GM12878 (cell line): ENCODE results near the gene TADA3. TPM values are rescaled to one million over a fixed set of nuclear protein-coding genes. Genes with fewer than 3 reads are reported as not detected.
A peak's percentile ranks its signal among the peaks of the same experiment; 100 is the strongest.

Experiments used
- ATF3 ChIP-seq: IDR thresholded peaks from 2 replicates; pipeline ENCODE4 v1.6.1; 2011; ENCODE audit warnings: low read depth, mild to moderate bottlenecking, low read length, moderate library complexity, borderline replicate concordance; ENCODE audit errors: extremely low read depth
- CHD1 ChIP-seq: IDR thresholded peaks from 2 replicates; pipeline ENCODE4 v1.6.1; 2012; ENCODE audit warnings: low read depth, low read length, improper control_type of control experiment
- CHD4 ChIP-seq: fragments of 200-600 bp; sonication (generic); IDR thresholded peaks from 2 replicates; pipeline ENCODE4 v1.6.1; 2016; ENCODE audit warnings: mild to moderate bottlenecking
- EED ChIP-seq: sonication (generic); IDR thresholded peaks from 2 replicates; pipeline ENCODE4 v1.6.1; 2016; ENCODE audit warnings: antibody characterized with exemption, low read depth
- FOS ChIP-seq: IDR thresholded peaks from 3 replicates; pipeline ENCODE4 v1.6.1; 2011; ENCODE audit warnings: borderline replicate concordance; ENCODE audit not compliant: insufficient read length; ENCODE audit errors: extremely low read depth
- FOXM1 ChIP-seq: IDR thresholded peaks from 2 replicates; pipeline ENCODE4 v1.6.1; 2012; ENCODE audit warnings: low read depth, mild to moderate bottlenecking, inconsistent platforms, low read length, moderate library complexity
- HDAC6 ChIP-seq: fragments of 200-600 bp; sonication (generic); IDR thresholded peaks from one replicate; pipeline ENCODE4 v1.8.0; 2017; ENCODE audit warnings: antibody characterized with exemption; ENCODE audit not compliant: unreplicated experiment
- HDGF ChIP-seq: fragments of 450-650 bp; IDR thresholded peaks from 2 replicates; pipeline ENCODE4 v1.6.1; 2016; ENCODE audit warnings: antibody characterized with exemption
- IKZF1 ChIP-seq: fragments of 450-650 bp; conservative IDR thresholded peaks from 2 replicates; pipeline ENCODE4 v1.6.1; 2017; ENCODE audit warnings: antibody characterized with exemption, mild to moderate bottlenecking
- MTA3 ChIP-seq: IDR thresholded peaks from 2 replicates; pipeline ENCODE4 v1.6.1; 2012; ENCODE audit warnings: low read length, inconsistent platforms, borderline replicate concordance
- MYC ChIP-seq: IDR thresholded peaks from 2 replicates; pipeline ENCODE4 v1.6.1; 2011; ENCODE audit warnings: mild to moderate bottlenecking, low read length, moderate library complexity, inconsistent platforms; ENCODE audit not compliant: insufficient read depth, insufficient replicate concordance, insufficient read length, severe bottlenecking
- PAX5 ChIP-seq: IDR thresholded peaks from 2 replicates; pipeline ENCODE4 v1.6.1; 2011; ENCODE audit warnings: low read depth, low read length, borderline replicate concordance
- RELB ChIP-seq: fragments of 450-650 bp; IDR thresholded peaks from 2 replicates; pipeline ENCODE4 v1.6.1; 2017; ENCODE audit warnings: low read depth, mild to moderate bottlenecking, moderate library complexity
- SRF ChIP-seq, 2 experiments: IDR thresholded peaks; 2 replicates each; pipeline ENCODE4 v1.6.1; 2011; ENCODE audit warnings: low read depth in 2 of 2, low read length in 2 of 2, mild to moderate bottlenecking in 1 of 2, moderate library complexity in 1 of 2
- TCF12 ChIP-seq: IDR thresholded peaks from 2 replicates; pipeline ENCODE4 v1.6.1; 2011; ENCODE audit warnings: low read depth, mild to moderate bottlenecking, low read length
- polyA plus RNA-seq, 11 experiments: library from polyadenylated mRNA; depleted of rRNA in 4 of 11; unstranded in 6 of 11; stranded (reverse) in 5 of 11; fragments of >200 nt; fragmentation: Nextera tagmentation in 4 of 11; fragmentation: Illumina TruSeq in 1 of 11; extraction: Ambion mirVana in 4 of 11; extraction: Trizol in 1 of 11; gene quantifications; 1 replicate in 1 of 11; 2 replicates in 10 of 11; pipeline versions ENCODE4 v1.2.1 to v1.2.3, GENCODE V29; 2011 to 2016; ENCODE audit warnings: inconsistent platforms in 2 of 11, missing spikeins in 2 of 11, low read depth in 1 of 11
- total RNA-seq, 4 experiments: library from RNA; depleted of rRNA in 3 of 4; stranded (reverse); fragments of >200 nt in 3 of 4; fragmentation: Illumina TruSeq in 1 of 4; extraction: Trizol in 1 of 4; gene quantifications; 2 replicates each; pipeline versions ENCODE4 v1.2.1 to v1.2.3, GENCODE V29; 2013 to 2021
- TF ChIP-seq, protein P1 (sequence below): IDR thresholded peaks from 2 replicates; pipeline ENCODE4 v1.6.1; 2011; ENCODE audit warnings: low read depth, low read length, improper control_type of control experiment, borderline replicate concordance
- TF ChIP-seq, protein P2 (sequence below): fragments of 450-650 bp; IDR thresholded peaks from 2 replicates; pipeline ENCODE4 v1.6.1; 2014; ENCODE audit warnings: mild to moderate bottlenecking
- TF ChIP-seq, protein P3 (sequence below): IDR thresholded peaks from 2 replicates; pipeline ENCODE4 v1.6.1; 2012; ENCODE audit warnings: low read length, inconsistent platforms
- TF ChIP-seq, protein P4 (sequence below): IDR thresholded peaks from 2 replicates; pipeline ENCODE4 v1.6.1; 2012; ENCODE audit warnings: low read depth, low read length, improper control_type of control experiment
- TF ChIP-seq, protein P5 (sequence below): fragments of 450-650 bp; IDR thresholded peaks from 2 replicates; pipeline ENCODE4 v1.6.1; 2017; ENCODE audit warnings: mild to moderate bottlenecking, low read depth, inconsistent platforms; ENCODE audit not compliant: poor library complexity, severe bottlenecking

Gene TADA3
- total and polyA plus RNA-seq, 10 of the 15 experiments (the other 5 are each of a cell fraction or from before 2014, with no cell fraction given) = 2.6 to 71.2 (median 51.0) TPM

- TF ChIP-seq, protein P1, sequence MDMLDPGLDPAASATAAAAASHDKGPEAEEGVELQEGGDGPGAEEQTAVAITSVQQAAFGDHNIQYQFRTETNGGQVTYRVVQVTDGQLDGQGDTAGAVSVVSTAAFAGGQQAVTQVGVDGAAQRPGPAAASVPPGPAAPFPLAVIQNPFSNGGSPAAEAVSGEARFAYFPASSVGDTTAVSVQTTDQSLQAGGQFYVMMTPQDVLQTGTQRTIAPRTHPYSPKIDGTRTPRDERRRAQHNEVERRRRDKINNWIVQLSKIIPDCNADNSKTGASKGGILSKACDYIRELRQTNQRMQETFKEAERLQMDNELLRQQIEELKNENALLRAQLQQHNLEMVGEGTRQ = no peak
- TF ChIP-seq, protein P2, sequence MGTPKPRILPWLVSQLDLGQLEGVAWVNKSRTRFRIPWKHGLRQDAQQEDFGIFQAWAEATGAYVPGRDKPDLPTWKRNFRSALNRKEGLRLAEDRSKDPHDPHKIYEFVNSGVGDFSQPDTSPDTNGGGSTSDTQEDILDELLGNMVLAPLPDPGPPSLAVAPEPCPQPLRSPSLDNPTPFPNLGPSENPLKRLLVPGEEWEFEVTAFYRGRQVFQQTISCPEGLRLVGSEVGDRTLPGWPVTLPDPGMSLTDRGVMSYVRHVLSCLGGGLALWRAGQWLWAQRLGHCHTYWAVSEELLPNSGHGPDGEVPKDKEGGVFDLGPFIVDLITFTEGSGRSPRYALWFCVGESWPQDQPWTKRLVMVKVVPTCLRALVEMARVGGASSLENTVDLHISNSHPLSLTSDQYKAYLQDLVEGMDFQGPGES = no peak
- TF ChIP-seq FOS (no peak), MYC (no peak), ATF3 (no peak), PAX5 (0 out of 2 replicates have a peak, but pooled peaks have one; percentile 28), IKZF1 (peak; percentile 56; the same call in 1 of the 2 replicates), SRF (IDR thresholded peaks at IDR 0.05; ENCODE audit: low read depth in 2 of 2, low read length in 2 of 2) (peak; percentile 90 to 92), MTA3 (0 out of 2 replicates have a peak, but pooled peaks have one; percentile 57), TCF12 (no peak), HDAC6 (no peak), CHD1 (no peak), CHD4 (no peak), EED (peak; percentile 64), FOXM1 (peak; percentile 76; the same call in 1 of the 2 replicates), HDGF (0 out of 2 replicates have a peak, but pooled peaks have one; percentile 60), RELB (peak; percentile 48; the same call in 1 of the 2 replicates)
- TF ChIP-seq, protein P3, sequence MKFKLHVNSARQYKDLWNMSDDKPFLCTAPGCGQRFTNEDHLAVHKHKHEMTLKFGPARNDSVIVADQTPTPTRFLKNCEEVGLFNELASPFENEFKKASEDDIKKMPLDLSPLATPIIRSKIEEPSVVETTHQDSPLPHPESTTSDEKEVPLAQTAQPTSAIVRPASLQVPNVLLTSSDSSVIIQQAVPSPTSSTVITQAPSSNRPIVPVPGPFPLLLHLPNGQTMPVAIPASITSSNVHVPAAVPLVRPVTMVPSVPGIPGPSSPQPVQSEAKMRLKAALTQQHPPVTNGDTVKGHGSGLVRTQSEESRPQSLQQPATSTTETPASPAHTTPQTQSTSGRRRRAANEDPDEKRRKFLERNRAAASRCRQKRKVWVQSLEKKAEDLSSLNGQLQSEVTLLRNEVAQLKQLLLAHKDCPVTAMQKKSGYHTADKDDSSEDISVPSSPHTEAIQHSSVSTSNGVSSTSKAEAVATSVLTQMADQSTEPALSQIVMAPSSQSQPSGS = peak; percentile 44; the same call in 1 of the 2 replicates
- TF ChIP-seq, protein P4, sequence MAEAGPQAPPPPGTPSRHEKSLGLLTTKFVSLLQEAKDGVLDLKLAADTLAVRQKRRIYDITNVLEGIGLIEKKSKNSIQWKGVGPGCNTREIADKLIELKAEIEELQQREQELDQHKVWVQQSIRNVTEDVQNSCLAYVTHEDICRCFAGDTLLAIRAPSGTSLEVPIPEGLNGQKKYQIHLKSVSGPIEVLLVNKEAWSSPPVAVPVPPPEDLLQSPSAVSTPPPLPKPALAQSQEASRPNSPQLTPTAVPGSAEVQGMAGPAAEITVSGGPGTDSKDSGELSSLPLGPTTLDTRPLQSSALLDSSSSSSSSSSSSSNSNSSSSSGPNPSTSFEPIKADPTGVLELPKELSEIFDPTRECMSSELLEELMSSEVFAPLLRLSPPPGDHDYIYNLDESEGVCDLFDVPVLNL = no peak
- TF ChIP-seq, protein P5, sequence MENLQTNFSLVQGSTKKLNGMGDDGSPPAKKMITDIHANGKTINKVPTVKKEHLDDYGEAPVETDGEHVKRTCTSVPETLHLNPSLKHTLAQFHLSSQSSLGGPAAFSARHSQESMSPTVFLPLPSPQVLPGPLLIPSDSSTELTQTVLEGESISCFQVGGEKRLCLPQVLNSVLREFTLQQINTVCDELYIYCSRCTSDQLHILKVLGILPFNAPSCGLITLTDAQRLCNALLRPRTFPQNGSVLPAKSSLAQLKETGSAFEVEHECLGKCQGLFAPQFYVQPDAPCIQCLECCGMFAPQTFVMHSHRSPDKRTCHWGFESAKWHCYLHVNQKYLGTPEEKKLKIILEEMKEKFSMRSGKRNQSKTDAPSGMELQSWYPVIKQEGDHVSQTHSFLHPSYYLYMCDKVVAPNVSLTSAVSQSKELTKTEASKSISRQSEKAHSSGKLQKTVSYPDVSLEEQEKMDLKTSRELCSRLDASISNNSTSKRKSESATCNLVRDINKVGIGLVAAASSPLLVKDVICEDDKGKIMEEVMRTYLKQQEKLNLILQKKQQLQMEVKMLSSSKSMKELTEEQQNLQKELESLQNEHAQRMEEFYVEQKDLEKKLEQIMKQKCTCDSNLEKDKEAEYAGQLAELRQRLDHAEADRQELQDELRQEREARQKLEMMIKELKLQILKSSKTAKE = peak; percentile 65
Measured at GRCh38 chr3:9779721-9780457, 12.4 kb downstream of the TADA3 start (continued).
